ENCODE results near the gene HGS. TPM values are rescaled to one million over a fixed set of nuclear protein-coding genes. Genes with fewer than 3 reads are reported as not detected.

Gene HGS
- total and polyA plus RNA-seq, 2 of the 13 experiments (the other 11 are each of a cell fraction or from before 2014, with no cell fraction given), result 73.3 to 78.1 TPM

DNA sequence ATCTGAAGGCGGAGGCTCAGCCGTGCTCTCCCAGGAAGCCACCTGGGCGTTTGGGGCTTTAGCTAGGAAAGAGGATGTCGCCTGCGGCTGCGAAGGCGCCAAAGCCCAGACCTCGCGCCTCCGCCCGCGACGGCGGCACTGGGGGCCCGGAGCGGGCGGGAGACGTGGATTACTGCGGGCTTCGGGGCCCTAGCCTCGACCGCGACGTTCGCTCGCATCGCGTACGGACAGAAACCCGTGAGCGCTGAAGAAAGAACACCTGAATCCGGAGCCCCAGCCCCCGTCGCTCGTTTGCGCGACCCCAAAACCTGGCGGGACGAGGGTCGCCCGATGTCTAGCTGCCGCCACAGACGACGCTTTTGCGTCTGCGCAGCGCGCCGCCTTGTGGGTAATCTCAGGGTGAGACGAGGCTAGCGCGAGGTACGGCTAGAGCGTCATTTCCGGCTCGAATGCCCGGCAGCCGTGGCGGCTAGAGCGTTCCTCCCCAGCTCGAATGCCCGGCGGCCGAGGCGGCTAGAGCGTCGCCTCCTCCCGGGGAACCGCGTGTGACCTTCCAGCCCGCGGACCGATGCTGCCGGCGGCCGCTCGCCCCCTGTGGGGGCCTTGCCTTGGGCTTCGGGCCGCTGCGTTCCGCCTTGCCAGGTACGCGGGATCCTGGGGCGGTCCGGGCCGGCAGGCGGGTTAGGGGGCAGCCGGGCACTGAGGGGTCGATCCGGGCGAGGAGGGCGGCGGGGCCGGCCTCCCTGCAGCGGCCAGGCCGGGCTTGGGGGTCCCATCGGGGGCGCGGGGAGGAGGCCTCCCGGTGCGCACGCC, 19.3 kb downstream of the HGS start, which contains the start of gene MRPL12 (continued):
- TF ChIP-seq CBX5 (CRISPR knock-in tag; IDR thresholded peaks at IDR 0.05; ENCODE audit: borderline replicate concordance) (0 out of 2 replicates have a peak, but pooled peaks have one; percentile 82), RBFOX2 (IDR thresholded peaks at IDR 0.05; ENCODE audit: low read depth, low read length) (peak; percentile 99), SIX4 (CRISPR knock-in tag; IDR thresholded peaks at IDR 0.05) (peak; percentile 82), MED1 (CRISPR knock-in tag; IDR thresholded peaks at IDR 0.05) (peak; percentile 89), ZNF468 (CRISPR knock-in tag; IDR thresholded peaks at IDR 0.05) (peak; percentile 97), GTF2F1 (IDR thresholded peaks at IDR 0.05; ENCODE audit: low read length) (no peak; the same call in 1 of the 2 replicates), ZNF629 (CRISPR knock-in tag; conservative IDR thresholded peaks at IDR 0.05) (0 out of 2 replicates have a peak, but pooled peaks have one; percentile 25), MAZ (IDR thresholded peaks at IDR 0.05; ENCODE audit: borderline replicate concordance, low read depth, low read length) (peak; percentile 46; the same call in 1 of the 2 replicates), MAZ (CRISPR knock-in tag; IDR thresholded peaks at IDR 0.05; ENCODE audit: low read depth) (peak; percentile 91), SMAD1 (CRISPR knock-in tag; IDR thresholded peaks at IDR 0.05; ENCODE audit: borderline replicate concordance, low read depth) (peak; percentile 91; the same call in 1 of the 2 replicates), HNF4A (CRISPR knock-in tag; IDR thresholded peaks at IDR 0.05) (peak; percentile 57), ZMYM4 (CRISPR knock-in tag; IDR thresholded peaks at IDR 0.05) (peak; percentile 81), CCDC6 (CRISPR knock-in tag; IDR thresholded peaks at IDR 0.05) (peak; percentile 81; the same call in 1 of the 2 replicates), RXRB (CRISPR knock-in tag; IDR thresholded peaks at IDR 0.05; ENCODE audit: borderline replicate concordance) (peak; percentile 82), U2AF2 (IDR thresholded peaks at IDR 0.05; ENCODE audit: low read depth, low read length) (no peak), ZNF781 (CRISPR knock-in tag; IDR thresholded peaks at IDR 0.05; ENCODE audit: borderline replicate concordance, not compliant biosample characterization) (peak; percentile 78), ZNF33A (CRISPR knock-in tag; IDR thresholded peaks at IDR 0.05; ENCODE audit: borderline replicate concordance) (0 out of 2 replicates have a peak, but pooled peaks have one; percentile 88), HNRNPL (IDR thresholded peaks at IDR 0.05; ENCODE audit: low read depth, low read length) (0 out of 2 replicates have a peak, but pooled peaks have one; percentile 48)
- TF ChIP-seq, protein P1, sequence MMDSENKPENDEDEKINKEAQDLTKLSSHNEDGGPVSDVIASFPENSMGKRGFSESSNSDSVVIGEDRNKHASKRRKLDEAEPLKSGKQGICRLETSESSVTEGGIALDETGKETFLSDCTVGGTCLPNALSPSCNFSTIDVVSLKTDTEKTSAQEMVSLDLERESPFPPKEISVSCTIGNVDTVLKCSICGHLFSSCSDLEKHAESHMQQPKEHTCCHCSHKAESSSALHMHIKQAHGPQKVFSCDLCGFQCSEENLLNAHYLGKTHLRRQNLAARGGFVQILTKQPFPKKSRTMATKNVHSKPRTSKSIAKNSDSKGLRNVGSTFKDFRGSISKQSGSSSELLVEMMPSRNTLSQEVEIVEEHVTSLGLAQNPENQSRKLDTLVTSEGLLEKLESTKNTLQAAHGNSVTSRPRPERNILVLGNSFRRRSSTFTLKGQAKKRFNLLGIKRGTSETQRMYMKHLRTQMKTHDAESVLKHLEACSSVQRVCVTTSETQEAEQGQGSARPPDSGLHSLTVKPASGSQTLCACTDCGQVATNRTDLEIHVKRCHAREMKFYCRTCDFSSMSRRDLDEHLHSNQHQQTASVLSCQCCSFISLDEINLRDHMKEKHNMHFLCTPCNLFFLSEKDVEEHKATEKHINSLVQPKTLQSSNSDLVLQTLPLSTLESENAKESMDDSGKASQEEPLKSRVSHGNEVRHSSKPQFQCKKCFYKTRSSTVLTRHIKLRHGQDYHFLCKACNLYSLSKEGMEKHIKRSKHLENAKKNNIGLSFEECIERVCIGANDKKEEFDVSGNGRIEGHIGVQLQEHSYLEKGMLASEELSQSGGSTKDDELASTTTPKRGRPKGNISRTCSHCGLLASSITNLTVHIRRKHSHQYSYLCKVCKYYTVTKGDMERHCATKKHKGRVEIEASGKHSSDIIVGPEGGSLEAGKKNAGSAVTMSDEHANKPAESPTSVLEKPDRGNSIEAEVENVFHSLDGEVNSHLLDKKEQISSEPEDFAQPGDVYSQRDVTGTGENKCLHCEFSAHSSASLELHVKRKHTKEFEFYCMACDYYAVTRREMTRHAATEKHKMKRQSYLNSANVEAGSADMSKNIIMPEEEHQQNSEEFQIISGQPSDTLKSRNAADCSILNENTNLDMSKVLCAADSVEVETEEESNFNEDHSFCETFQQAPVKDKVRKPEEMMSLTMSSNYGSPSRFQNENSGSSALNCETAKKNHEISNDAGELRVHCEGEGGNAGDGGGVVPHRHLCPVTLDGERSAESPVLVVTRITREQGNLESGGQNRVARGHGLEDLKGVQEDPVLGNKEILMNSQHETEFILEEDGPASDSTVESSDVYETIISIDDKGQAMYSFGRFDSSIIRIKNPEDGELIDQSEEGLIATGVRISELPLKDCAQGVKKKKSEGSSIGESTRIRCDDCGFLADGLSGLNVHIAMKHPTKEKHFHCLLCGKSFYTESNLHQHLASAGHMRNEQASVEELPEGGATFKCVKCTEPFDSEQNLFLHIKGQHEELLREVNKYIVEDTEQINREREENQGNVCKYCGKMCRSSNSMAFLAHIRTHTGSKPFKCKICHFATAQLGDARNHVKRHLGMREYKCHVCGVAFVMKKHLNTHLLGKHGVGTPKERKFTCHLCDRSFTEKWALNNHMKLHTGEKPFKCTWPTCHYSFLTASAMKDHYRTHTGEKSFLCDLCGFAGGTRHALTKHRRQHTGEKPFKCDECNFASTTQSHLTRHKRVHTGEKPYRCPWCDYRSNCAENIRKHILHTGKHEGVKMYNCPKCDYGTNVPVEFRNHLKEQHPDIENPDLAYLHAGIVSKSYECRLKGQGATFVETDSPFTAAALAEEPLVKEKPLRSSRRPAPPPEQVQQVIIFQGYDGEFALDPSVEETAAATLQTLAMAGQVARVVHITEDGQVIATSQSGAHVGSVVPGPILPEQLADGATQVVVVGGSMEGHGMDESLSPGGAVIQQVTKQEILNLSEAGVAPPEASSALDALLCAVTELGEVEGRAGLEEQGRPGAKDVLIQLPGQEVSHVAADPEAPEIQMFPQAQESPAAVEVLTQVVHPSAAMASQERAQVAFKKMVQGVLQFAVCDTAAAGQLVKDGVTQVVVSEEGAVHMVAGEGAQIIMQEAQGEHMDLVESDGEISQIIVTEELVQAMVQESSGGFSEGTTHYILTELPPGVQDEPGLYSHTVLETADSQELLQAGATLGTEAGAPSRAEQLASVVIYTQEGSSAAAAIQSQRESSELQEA (CRISPR knock-in tag; IDR thresholded peaks at IDR 0.05; ENCODE audit: not compliant biosample characterization), result peak; percentile 11
- TF ChIP-seq, protein P2, sequence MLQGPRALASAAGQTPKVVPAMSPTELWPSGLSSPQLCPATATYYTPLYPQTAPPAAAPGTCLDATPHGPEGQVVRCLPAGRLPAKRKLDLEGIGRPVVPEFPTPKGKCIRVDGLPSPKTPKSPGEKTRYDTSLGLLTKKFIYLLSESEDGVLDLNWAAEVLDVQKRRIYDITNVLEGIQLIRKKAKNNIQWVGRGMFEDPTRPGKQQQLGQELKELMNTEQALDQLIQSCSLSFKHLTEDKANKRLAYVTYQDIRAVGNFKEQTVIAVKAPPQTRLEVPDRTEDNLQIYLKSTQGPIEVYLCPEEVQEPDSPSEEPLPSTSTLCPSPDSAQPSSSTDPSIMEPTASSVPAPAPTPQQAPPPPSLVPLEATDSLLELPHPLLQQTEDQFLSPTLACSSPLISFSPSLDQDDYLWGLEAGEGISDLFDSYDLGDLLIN (CRISPR knock-in tag; IDR thresholded peaks at IDR 0.05; ENCODE audit: borderline replicate concordance), result peak; percentile 31
